ENCODE data around the gene PKIG. TPM values are rescaled to one million over a fixed set of nuclear protein-coding genes. Genes with fewer than 3 reads are reported as not detected.

Gene PKIG
- polyA plus RNA-seq, 1 donor (not counting 4 experiments of a cell fraction or from before 2014, with no cell fraction given), result 6.6 TPM

DNA sequence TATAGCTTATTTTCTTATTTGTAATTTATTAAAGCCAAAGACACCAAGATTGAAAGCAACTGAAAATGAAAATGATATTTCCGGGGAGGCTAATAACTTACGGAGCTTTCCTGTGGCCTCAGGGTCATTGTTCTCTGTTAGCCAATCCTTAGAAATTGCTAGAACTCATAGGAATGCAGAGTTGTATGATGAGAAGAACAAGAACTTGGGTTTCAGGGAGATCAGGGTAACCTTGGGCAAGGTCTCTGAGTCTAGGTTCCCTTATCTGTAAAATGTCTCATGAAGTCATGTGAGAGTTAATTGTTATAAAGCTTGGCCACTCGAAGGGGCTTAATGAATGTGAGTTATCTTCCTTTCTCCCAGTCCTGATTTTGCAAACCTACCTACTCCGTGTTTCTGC, 40.4 kb upstream of the PKIG start:
- dilution Hi-C loops (cut with MboI; ENCODE audit: extremely low pct_ligation_motif_present, low sequenced_read_pairs), result no loop called here
- no peak overlapping the region for H3K9ac ChIP-seq (ENCODE audit: control insufficient read depth, extremely low read depth, insufficient read depth, low read length)
- H3K4me1 ChIP-seq (ENCODE audit: control insufficient read depth, extremely low read depth, insufficient read depth, low read length), result no peaks in the 10 kb centered on the region
- H4K20me1 ChIP-seq (ENCODE audit: control insufficient read depth, extremely low read depth, insufficient read depth, low read length), result no peaks in the 10 kb centered on the region
- FAIRE-seq (no peak), DNase-seq (ENCODE audit: low read depth, low spot score) (no peak)
- H3K4me2 ChIP-seq (ENCODE audit: control insufficient read depth, extremely low read depth, insufficient read depth, low read depth, low read length), result no peak overlapping the region
- no peak overlapping the region for H3K27ac ChIP-seq (ENCODE audit: control insufficient read depth, insufficient read depth, low read length)
- no peaks in the 10 kb centered on the region for H3K9me1 ChIP-seq (ENCODE audit: control insufficient read depth, extremely low read depth, insufficient read depth, low read length)
- H3K36me3 ChIP-seq (ENCODE audit: control insufficient read depth in 2 of 2, extremely low read depth in 1 of 2, insufficient read depth in 2 of 2, low read length in 2 of 2), result no peaks in the 10 kb centered on the region
- no peaks in the 10 kb centered on the region for H3K79me2 ChIP-seq (ENCODE audit: control insufficient read depth, insufficient read depth, low read length)
- no peaks in the 10 kb centered on the region for H3K9me3 ChIP-seq (ENCODE audit: control insufficient read depth, low read depth, low read length)
- TF ChIP-seq, protein P1, sequence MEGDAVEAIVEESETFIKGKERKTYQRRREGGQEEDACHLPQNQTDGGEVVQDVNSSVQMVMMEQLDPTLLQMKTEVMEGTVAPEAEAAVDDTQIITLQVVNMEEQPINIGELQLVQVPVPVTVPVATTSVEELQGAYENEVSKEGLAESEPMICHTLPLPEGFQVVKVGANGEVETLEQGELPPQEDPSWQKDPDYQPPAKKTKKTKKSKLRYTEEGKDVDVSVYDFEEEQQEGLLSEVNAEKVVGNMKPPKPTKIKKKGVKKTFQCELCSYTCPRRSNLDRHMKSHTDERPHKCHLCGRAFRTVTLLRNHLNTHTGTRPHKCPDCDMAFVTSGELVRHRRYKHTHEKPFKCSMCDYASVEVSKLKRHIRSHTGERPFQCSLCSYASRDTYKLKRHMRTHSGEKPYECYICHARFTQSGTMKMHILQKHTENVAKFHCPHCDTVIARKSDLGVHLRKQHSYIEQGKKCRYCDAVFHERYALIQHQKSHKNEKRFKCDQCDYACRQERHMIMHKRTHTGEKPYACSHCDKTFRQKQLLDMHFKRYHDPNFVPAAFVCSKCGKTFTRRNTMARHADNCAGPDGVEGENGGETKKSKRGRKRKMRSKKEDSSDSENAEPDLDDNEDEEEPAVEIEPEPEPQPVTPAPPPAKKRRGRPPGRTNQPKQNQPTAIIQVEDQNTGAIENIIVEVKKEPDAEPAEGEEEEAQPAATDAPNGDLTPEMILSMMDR (optimal IDR thresholded peaks at IDR 0.05 in 1 of 3, IDR thresholded peaks at IDR 0.05 in 1 of 3, conservative IDR thresholded peaks at IDR 0.05 in 1 of 3; ENCODE audit: extremely low read depth in 1 of 3, insufficient read depth in 2 of 3, low read length in 3 of 3), result no peak
- no peak overlapping the region for H2AFZ ChIP-seq (ENCODE audit: control insufficient read depth, low read length)
- H3K27me3 ChIP-seq (ENCODE audit: control insufficient read depth, extremely low read depth, insufficient read depth, low read length), result no peaks in the 10 kb centered on the region
- no peak overlapping the region for H3K4me3 ChIP-seq (ENCODE audit: control insufficient read depth in 2 of 3, extremely low read depth in 1 of 3, insufficient read depth in 2 of 3, low read depth in 1 of 3, low read length in 3 of 3)

DNA sequence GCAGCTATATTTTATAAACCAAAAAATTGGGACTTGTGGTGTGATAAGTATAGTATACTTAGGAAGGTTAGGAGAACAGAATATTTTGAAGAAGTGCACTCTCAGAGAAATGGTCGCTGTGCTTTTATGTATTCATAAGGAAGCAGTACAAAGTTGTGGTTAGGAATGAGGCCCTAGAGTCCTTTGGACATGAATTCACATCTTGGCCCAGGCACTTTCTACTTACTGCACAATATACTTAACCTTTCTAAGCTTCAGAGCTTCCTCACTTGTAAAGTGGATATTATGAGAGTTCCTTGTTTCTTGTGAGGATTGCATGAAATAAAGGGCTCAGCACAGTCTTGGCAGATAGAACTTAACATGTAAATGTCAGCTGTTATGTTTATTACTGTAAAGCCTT, 39.5 kb upstream of the PKIG start:
- H3K79me2 ChIP-seq (ENCODE audit: control insufficient read depth, insufficient read depth, low read length), result no peaks in the 10 kb centered on the region

More for the DNA sequence above, 39.5 kb upstream of the PKIG start:
- H3K36me3 ChIP-seq (ENCODE audit: control insufficient read depth in 2 of 2, extremely low read depth in 1 of 2, insufficient read depth in 2 of 2, low read length in 2 of 2), result no peaks in the 10 kb centered on the region
- H3K4me1 ChIP-seq (ENCODE audit: control insufficient read depth, extremely low read depth, insufficient read depth, low read length), result no peaks in the 10 kb centered on the region
- no peaks in the 10 kb centered on the region for H3K9me3 ChIP-seq (ENCODE audit: control insufficient read depth, low read depth, low read length)
- no peak overlapping the region for H3K4me3 ChIP-seq (ENCODE audit: control insufficient read depth in 2 of 3, extremely low read depth in 1 of 3, insufficient read depth in 2 of 3, low read depth in 1 of 3, low read length in 3 of 3)
- no peak overlapping the region for H3K4me2 ChIP-seq (ENCODE audit: control insufficient read depth, extremely low read depth, insufficient read depth, low read depth, low read length)
- dilution Hi-C loops (cut with MboI; ENCODE audit: extremely low pct_ligation_motif_present, low sequenced_read_pairs), result no loop called here
- no peak for TF ChIP-seq EZH2 (IDR thresholded peaks at IDR 0.05; ENCODE audit: low read length)
- TF ChIP-seq, protein P1 (optimal IDR thresholded peaks at IDR 0.05 in 1 of 3, IDR thresholded peaks at IDR 0.05 in 1 of 3, conservative IDR thresholded peaks at IDR 0.05 in 1 of 3; ENCODE audit: extremely low read depth in 1 of 3, insufficient read depth in 2 of 3, low read length in 3 of 3), result no peak
- no peaks in the 10 kb centered on the region for H4K20me1 ChIP-seq (ENCODE audit: control insufficient read depth, extremely low read depth, insufficient read depth, low read length)
- no peaks in the 10 kb centered on the region for H3K9me1 ChIP-seq (ENCODE audit: control insufficient read depth, extremely low read depth, insufficient read depth, low read length)
- no peak overlapping the region for H3K27ac ChIP-seq (ENCODE audit: control insufficient read depth, insufficient read depth, low read length)
- H2AFZ ChIP-seq (ENCODE audit: control insufficient read depth, low read length), result no peak overlapping the region
- H3K9ac ChIP-seq (ENCODE audit: control insufficient read depth, extremely low read depth, insufficient read depth, low read length), result no peak overlapping the region
- DNase-seq (ENCODE audit: low read depth, low spot score) (no peak), FAIRE-seq (no peak)
- no peaks in the 10 kb centered on the region for H3K27me3 ChIP-seq (ENCODE audit: control insufficient read depth, extremely low read depth, insufficient read depth, low read length)
